Tibial nerve (tissue), 3 donors: Measurements from ENCODE around the gene RPL27.

Source experiments
- POLR2A ChIP-seq, 2 donors: fragments of 450-650 bp; IDR thresholded peaks; one replicate each; pipeline ENCODE4 v1.6.1; 2017; ENCODE audit warnings: antibody characterized with exemption in 2 of 2, mild to moderate bottlenecking in 2 of 2, moderate library complexity in 2 of 2
- TF ChIP-seq, protein P1 (sequence below), 5 experiments: fragments of 200-600 bp in 3 of 5; fragments of 450-650 bp in 2 of 5; sonication (generic) in 3 of 5; IDR thresholded peaks; one replicate each; pipeline ENCODE4 v1.5.1; 2016 to 2019; ENCODE audit warnings: antibody characterized with exemption in 5 of 5, mild to moderate bottlenecking in 3 of 5, moderate library complexity in 2 of 5

GRCh38 chr17:43034894-43035293 lies 36.7 kb downstream of the RPL27 start:
- TF ChIP-seq POLR2A (IDR thresholded peaks at IDR 0.05): no peak
- TF ChIP-seq, protein P1, sequence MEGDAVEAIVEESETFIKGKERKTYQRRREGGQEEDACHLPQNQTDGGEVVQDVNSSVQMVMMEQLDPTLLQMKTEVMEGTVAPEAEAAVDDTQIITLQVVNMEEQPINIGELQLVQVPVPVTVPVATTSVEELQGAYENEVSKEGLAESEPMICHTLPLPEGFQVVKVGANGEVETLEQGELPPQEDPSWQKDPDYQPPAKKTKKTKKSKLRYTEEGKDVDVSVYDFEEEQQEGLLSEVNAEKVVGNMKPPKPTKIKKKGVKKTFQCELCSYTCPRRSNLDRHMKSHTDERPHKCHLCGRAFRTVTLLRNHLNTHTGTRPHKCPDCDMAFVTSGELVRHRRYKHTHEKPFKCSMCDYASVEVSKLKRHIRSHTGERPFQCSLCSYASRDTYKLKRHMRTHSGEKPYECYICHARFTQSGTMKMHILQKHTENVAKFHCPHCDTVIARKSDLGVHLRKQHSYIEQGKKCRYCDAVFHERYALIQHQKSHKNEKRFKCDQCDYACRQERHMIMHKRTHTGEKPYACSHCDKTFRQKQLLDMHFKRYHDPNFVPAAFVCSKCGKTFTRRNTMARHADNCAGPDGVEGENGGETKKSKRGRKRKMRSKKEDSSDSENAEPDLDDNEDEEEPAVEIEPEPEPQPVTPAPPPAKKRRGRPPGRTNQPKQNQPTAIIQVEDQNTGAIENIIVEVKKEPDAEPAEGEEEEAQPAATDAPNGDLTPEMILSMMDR (IDR thresholded peaks at IDR 0.05): no peak
